Measurements from ENCODE around the gene FMN2.

The FMN2 gene

GRCh38 chr1:240517891-240518290, 426.2 kb downstream of the FMN2 start:
- no peak for DNase-seq (ENCODE audit: low spot score)
- H3K27ac ChIP-seq: no peak overlapping the region
- TF ChIP-seq CTCF (IDR thresholded peaks at IDR 0.05): no peak

GRCh38 chr1:240522122-240522822, 430.6 kb downstream of the FMN2 start:
- no peak overlapping the region for H3K4me3 ChIP-seq
- no peak for TF ChIP-seq CTCF (IDR thresholded peaks at IDR 0.05)
- no peak for DNase-seq (ENCODE audit: low spot score)
- H3K27ac ChIP-seq: no peak overlapping the region

More at GRCh38 chr1:240517891-240518290, 426.2 kb downstream of the FMN2 start:
- no peak overlapping the region for H3K4me3 ChIP-seq

GRCh38 chr1:240524356-240525069, 432.8 kb downstream of the FMN2 start:
- TF ChIP-seq CTCF (IDR thresholded peaks at IDR 0.05): no peak
- no peak overlapping the region for H3K27ac ChIP-seq
- DNase-seq (ENCODE audit: low spot score): no peak
- H3K4me3 ChIP-seq: no peak overlapping the region

All from coronary artery (tissue), 2 donors.